ENCODE data around the gene ADAMTSL1.

Gene ADAMTSL1

DNA sequence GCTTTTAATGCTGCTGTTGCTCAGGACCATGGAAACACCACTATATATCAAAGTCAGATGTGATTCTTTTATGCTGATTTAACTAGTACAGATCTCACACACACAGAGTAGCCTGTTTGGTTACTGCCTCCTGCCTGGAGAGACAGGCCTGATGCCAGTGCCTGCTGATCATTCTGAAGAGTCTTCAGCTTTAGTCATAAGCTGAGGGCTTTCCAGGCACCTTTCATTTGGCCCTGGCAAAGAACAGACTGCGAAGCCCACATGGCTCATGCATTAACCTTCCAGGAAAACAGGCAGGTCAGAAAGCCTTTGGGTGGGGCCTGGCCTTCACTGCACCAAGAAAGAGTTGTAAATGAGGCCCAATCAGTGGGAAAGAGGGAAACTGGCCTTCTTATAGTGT is 414.3 kb downstream of the ADAMTSL1 start:
- no peak for DNase-seq

DNA sequence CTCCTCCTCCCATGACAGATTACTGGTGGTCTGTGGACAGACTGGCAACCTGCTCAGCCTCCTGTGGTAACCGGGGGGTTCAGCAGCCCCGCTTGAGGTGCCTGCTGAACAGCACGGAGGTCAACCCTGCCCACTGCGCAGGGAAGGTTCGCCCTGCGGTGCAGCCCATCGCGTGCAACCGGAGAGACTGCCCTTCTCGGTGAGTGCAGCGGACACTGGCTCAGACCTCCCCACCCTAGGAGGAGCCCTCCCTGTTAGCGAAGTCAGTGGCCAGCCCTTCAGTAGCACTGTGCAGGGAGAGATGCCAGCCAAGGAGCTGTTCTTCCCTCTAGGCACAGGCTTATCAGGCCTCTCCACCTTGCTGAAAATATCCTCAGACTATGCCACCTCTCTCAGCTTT is 415.6 kb downstream of the ADAMTSL1 start:
- DNase-seq = no peak

- DNase-seq = peak; percentile 41
Observed at GRCh38 chr9:18890372-18890771, 416.4 kb downstream of the ADAMTSL1 start.

DNA sequence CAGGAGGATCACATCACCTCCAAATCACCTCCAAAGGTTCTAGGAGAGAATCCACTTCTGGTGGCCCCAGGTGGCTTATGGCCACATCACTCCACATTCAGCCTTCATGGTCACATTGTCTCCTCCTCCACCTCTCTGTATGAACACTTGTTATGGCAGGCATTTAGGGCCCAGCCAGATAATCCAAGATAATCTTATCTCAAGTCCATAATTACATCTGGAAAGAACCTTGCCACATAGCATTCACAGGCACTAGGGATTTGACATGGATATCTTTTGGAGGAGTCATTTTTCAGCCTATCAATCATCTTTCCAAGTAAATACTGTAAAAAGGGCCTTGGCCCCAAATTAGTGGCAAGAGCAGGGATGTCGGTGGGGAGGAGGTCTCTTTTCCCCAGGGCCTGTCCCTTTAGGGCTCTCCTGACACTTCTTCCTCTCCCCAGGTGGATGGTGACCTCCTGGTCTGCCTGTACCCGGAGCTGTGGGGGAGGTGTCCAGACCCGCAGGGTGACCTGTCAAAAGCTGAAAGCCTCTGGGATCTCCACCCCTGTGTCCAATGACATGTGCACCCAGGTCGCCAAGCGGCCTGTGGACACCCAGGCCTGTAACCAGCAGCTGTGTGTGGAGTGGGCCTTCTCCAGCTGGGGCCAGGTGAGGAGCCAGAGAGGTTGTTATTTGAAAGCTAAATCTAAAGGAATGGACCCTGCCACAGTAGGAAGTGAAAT is 418.2 kb downstream of the ADAMTSL1 start:
- no peak for DNase-seq

DNA sequence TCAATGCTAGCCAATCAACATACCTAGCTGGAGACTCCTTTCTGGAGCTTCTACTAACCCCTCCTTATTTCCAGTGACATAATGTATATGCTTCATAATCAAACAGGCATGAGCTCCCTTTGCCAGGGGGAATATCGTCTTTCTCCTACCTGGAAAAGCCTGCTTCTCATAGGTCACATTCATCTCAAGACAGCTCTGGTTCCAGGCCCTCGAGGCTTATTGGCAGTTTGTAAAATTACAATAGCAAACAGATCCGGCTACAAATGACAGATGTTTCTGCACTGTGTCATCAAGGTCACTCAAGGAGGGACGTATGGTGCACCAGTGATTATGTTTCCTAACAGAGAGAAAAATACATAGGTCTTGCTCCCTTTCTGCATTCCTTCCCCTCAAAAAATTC is 419.1 kb downstream of the ADAMTSL1 start:
- DNase-seq = no peak

DNA sequence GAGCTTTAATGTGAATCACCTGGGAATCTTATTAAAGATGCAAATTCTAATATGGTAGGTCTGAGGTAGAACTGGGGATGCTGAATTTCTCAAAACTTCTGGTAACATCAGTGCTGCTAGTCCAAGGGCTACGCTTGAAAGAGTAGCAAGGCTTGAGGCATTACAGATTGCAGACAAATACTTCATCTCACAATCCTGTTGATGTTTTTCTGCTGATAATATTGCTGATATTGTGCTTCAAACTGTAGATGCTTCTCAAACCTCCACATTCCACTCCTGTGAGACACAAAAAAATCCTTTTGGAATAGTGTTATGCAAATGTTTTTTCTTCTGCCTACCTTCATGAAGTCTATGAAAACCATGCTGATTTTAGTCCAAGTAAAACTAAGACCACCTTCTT is 419.5 kb downstream of the ADAMTSL1 start:
- no peak for DNase-seq

- DNase-seq = no peak
Observed at GRCh38 chr9:18896004-18896403, 422.1 kb downstream of the ADAMTSL1 start.

DNA sequence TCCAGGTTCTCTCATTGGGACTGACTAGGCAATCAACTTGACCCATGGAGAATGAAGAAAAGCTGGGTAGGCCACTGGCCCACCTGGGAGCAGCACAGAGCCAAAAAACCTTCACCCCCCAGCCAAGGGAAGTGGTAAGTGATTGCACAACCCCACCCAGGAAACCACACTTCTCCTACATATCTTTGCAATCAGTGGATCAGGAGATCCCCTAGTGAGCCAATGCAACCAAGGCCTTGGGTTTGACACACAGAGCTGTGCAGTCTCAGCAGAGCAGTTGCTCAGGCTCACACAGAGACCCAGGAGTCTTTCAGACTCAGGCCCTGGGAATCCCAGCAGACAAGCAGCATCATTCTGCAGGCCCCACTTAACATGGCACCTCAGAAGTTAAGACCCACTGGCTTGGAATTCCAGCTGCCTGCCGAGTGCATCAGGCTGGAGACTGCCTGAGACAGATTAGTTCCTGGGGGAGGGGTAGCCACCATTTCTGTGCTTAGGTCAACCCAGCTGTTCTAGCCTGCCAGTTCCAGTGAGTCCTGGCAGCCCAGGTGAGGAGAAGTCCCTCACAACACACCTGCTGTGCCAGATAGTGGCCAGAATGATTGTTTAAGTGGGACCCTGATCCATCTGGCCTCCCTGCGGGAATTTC is 422.7 kb downstream of the ADAMTSL1 start:
- no peak for DNase-seq

- no peak for DNase-seq
Observed at GRCh38 chr9:18903450-18903849, 429.5 kb downstream of the ADAMTSL1 start.

DNA sequence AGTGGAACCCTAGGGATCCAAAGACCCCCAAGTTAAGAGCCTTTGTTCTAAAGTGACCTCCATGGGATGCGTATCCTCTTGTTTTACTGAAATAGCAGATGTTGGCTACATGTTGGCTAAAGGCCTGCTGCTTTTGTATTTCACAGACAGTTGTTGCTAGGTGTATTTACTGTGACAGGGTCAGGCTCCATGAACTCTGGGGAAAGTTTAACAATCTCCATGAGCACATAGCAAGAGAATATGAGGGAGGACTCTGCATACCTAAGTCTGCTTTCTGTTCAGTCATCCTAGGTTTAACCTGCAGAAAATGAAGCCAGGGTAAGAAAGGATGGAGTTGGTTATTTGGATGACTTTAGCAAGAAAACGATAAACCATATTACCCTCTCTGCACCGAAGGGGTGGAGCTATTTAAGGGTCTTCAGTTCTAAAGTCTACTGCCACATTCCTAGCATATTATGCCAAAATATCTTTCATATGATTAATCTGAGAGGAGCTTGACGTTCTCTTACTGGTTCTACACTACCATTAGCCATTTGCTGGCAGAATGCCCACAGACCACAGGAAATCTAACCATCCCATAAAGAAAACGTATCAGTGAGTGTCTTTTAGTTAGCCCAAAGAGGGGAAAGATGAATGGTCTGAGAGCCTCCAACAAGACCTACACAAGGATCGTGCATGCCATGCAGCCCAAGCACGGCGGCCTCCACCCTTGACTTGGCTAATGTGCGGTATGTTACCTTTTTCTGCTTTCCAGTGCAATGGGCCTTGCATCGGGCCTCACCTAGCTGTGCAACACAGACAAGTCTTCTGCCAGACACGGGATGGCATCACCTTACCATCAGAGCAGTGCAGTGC is 431.3 kb downstream of the ADAMTSL1 start:
- no peak for DNase-seq

- no peak for DNase-seq
Observed at GRCh38 chr9:18905883-18906629, 432.1 kb downstream of the ADAMTSL1 start.

DNA sequence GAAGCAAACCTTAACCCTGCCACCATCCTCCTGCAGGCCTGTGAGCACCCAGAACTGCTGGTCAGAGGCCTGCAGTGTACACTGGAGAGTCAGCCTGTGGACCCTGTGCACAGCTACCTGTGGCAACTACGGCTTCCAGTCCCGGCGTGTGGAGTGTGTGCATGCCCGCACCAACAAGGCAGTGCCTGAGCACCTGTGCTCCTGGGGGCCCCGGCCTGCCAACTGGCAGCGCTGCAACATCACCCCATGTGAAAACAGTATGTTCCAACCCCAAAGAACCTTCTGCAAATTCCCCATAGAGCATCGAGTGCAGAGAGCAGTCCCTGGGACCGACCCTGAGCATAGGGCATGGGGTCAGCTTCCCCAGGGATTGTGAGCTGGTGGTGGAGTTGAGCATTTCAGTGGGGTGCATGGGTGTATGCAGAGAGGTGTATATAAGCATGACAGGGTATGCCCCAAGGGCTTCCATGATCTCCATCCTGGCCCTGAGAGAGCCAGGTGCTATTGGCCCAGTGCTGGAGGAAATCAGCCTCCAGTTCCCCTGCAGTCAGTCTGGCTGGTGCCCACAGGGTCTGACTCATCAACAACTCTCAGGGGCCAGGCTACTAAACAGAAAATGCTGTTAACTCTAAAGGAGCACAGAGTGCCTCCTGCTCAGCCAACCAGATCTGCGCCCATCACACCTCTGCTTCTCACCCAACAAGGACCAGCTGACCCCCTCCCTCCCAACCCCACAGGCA is 432.9 kb downstream of the ADAMTSL1 start:
- no peak for DNase-seq

DNA sequence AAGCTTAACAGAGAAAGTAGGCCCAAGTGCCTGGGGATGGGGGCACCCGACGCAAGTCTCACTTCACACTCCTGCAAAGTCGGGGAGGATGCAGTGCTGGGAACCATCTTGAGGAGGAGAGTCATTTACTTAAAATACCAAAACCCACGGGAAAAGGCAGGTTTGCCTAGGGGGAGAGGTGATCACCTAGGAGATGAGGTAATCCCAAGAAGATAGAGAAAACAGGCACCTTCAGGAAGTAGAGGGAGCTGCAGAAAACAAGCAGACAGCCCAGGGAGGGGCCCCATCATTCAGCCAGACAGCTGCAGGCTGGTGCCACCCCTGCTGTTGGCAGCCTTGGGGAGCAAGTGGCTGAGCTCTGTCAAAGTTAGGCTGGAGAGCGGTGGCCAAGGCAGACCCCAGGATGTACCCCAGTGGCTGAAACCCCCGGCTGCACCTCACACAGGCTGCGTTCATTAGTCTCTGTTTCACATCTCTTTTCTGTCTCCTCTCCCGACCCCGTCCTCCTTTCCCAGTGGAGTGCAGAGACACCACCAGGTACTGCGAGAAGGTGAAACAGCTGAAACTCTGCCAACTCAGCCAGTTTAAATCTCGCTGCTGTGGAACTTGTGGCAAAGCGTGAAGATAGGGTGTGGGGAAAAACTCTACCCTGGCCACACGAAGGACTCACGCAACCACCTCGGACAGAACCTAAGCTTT is 434.1 kb downstream of the ADAMTSL1 start:
- DNase-seq = no peak

- no peak for DNase-seq
Observed at GRCh38 chr9:18909140-18910018, 435.4 kb downstream of the ADAMTSL1 start.

GRCh38 chr9:18910435-18910834 is 436.5 kb downstream of the ADAMTSL1 start:
- no peak for DNase-seq

- no peak for DNase-seq
Observed at GRCh38 chr9:18910916-18911315, 437.0 kb downstream of the ADAMTSL1 start.

DNA sequence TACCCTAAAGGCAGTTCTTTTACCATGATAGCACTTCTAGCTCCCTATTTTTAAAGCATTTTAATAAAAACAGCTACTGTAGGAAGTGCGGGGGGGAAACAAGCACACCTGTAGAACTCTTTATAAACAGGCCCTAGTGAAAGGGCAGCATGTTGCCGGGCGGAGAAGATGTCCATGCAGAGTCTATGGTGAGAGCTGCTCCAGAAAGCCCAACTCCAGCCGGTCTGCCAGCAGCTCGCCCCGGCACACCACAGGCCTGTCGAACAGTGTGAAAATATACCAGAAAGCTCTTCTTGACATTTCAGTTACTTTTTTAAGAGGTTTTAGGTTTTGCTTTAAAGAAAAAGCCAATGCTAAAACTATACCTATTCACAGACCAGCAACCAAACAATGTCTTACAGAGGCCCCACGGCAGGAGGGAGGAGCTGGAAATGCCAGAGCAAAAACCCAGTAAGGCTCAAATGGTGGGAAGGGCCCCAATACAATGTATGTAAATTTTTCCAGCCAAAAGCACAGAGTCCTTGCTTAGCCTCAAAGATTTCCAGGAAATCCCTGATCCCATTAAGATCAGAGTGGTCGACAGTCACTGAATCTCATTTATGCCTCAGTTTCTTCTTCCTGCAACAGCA is 437.9 kb downstream of the ADAMTSL1 start:
- no peak for DNase-seq

- peak; percentile 28 for DNase-seq
Observed at GRCh38 chr9:18920141-18921084, 446.5 kb downstream of the ADAMTSL1 start.
